AG09309 (cell line): ENCODE results near the gene KRT6B.
"Not testable (repeated sequence)": the region's sequence is repeated elsewhere in the genome, so short reads cannot be mapped to it uniquely, and the experiment has no call there.

Experiments used
- DNase-seq: peaks from one replicate; pipeline ENCODE4 v3.0.0-alpha.2; 2010; ENCODE audit warnings: low read depth
- H3K4me3 ChIP-seq: 2 replicates; pipeline ENCODE4 v1.5.1; 2011; ENCODE audit warnings: mild to moderate bottlenecking, low read depth, low read length, moderate library complexity; ENCODE audit not compliant: control insufficient read depth
- CTCF ChIP-seq: IDR thresholded peaks from 2 replicates; pipeline ENCODE4 v1.5.1; 2011; ENCODE audit warnings: mild to moderate bottlenecking, low read depth, low read length, inconsistent platforms; ENCODE audit not compliant: insufficient read depth, control insufficient read depth; ENCODE audit errors: missing control alignments

Gene KRT6B

GRCh38 chr12:52413782-52414345, 38.1 kb downstream of the KRT6B start:
- TF ChIP-seq CTCF: no peak
- no peak overlapping the region for H3K4me3 ChIP-seq
- DNase-seq: no peak

GRCh38 chr12:52413202-52413601, 38.7 kb downstream of the KRT6B start:
- no peak for TF ChIP-seq CTCF
- no peak overlapping the region for H3K4me3 ChIP-seq
- DNase-seq: no peak

- no peak for TF ChIP-seq CTCF
- no peak overlapping the region for H3K4me3 ChIP-seq
- no peak for DNase-seq
Observed at GRCh38 chr12:52411815-52412214, 40.1 kb downstream of the KRT6B start.

GRCh38 chr12:52410589-52411248, 41.2 kb downstream of the KRT6B start:
- DNase-seq, H3K4me3 ChIP-seq: not testable (repeated sequence)

GRCh38 chr12:52407918-52408317, 44.0 kb downstream of the KRT6B start:
- H3K4me3 ChIP-seq: no peak overlapping the region
- DNase-seq: no peak
- TF ChIP-seq CTCF: no peak

- no peak for TF ChIP-seq CTCF
- no peak for DNase-seq
- no peak within 1 kb of the TSS for H3K4me3 ChIP-seq
Observed at GRCh38 chr12:52405922-52406385, 46.0 kb downstream of the KRT6B start, which contains the start of gene KRT82. Gene KRT82 (minus strand): TSS chr12:52406335. CDS start chr12:52406277, 58 bp downstream.

GRCh38 chr12:52404951-52405350, 47.0 kb downstream of the KRT6B start:
- no peak for TF ChIP-seq CTCF
- DNase-seq: no peak
- H3K4me3 ChIP-seq: no peak overlapping the region
